Loucy (cell line): ENCODE measurements around the gene CAVIN3.

Experiments
- CTCF ChIP-seq: fragments of 200-600 bp; sonication (generic); conservative IDR thresholded peaks from 2 replicates; pipeline ENCODE4 v1.5.1; 2014; ENCODE audit warnings: mild to moderate bottlenecking, antibody characterized with exemption, low read length
- EZH2phosphoT487 ChIP-seq: fragments of 200-600 bp; IDR thresholded peaks from 2 replicates; pipeline ENCODE4 v1.6.1; 2018; ENCODE audit warnings: antibody characterized with exemption, mild to moderate bottlenecking, moderate library complexity, borderline replicate concordance

DNA sequence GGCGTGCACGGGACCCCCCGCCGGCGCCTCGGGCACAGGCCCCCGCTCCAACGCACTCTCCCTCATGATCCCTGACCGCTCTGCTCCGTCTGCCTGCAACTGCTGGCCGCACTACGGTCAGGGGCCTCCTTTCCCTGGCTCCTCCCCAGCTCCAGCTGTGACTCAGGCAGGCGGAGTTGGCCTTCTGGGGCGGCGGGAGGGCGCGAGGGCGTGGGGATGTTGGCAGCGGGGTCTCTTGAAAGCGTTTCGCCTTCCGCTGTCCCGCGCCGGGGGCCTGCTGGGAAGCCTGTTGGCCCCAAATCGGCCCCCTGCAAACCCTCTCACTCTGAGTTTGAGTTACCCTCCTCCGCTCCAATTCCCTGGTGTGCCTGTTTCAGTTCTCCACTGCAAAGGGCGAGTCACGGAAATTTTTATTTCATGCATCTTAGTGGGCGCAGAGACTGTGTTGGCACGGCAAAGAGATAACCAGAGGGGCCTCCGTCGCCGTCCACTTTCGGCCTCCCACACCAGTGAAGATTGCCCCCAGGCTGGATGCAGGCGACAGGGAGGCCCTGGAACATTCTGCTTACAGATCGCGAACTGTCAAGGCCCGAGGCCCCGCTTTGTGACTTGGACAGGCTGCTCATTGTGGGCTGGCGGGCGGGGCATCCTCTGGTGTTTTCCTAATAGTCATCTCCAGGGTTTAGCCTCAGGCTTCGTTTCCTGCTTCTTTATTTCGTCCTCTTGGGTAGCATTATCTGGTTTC lies at the start of gene CAVIN3:
- TF ChIP-seq CTCF (no peak), EZH2phosphoT487 (no peak)
